ENCODE measurements around the gene LRRC7. TPM values are rescaled to one million over a fixed set of nuclear protein-coding genes. Genes with fewer than 3 reads are reported as not detected.
"Not testable (repeated sequence)": the region's sequence is repeated elsewhere in the genome, so short reads cannot be mapped to it uniquely, and the experiment has no call there.

LRRC7 gene
- total and polyA plus RNA-seq, 11 donors = 0.25 to 4.1 (median 0.49) TPM; not detected in 1

GRCh38 chr1:69863704-69864103 lies 296.0 kb downstream of the LRRC7 start:
- no peak overlapping the region for H3K27ac ChIP-seq
- DNase-seq = no peak
- TF ChIP-seq CTCF (IDR thresholded peaks at IDR 0.05) (no peak), POLR2A (IDR thresholded peaks at IDR 0.05) (no peak)
- H3K4me3 ChIP-seq = no peak overlapping the region
- H3K4me1 ChIP-seq = no peaks in the 10 kb centered on the region
- no peak for ATAC-seq
- 52 to 58% (median 54%) methylated on average over 1 of the region's 1 CpG for WGBS, 4 donors
- H3K36me3 ChIP-seq = no peaks in the 10 kb centered on the region
- no peaks in the 10 kb centered on the region for H3K9me3 ChIP-seq
- no peaks in the 10 kb centered on the region for H3K27me3 ChIP-seq
- intact Hi-C loops (cut with DNase I) = no loop called here

DNA sequence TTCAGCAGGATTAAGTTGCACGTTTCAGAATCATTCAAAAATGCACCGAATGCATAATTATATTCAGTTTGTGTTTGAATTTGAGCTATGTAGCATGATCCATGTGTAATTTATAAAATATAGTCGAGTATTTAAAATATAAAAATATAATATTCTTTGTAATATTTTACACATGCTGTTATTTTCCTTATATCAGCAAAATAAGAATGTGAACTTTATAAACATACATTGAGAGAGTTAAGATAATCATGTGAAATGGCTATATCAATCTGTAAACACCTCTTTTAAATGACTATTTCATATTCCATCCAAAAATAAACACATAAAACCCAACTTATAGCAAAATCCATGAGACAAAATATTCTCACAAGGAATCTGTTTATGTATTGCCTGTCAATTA lies 303.7 kb downstream of the LRRC7 start:
- no peak for ATAC-seq
- TF ChIP-seq POLR2A (IDR thresholded peaks at IDR 0.05) = no peak
- no peak for TF ChIP-seq CTCF (IDR thresholded peaks at IDR 0.05)
- no peaks in the 10 kb centered on the region for H3K27me3 ChIP-seq

DNA sequence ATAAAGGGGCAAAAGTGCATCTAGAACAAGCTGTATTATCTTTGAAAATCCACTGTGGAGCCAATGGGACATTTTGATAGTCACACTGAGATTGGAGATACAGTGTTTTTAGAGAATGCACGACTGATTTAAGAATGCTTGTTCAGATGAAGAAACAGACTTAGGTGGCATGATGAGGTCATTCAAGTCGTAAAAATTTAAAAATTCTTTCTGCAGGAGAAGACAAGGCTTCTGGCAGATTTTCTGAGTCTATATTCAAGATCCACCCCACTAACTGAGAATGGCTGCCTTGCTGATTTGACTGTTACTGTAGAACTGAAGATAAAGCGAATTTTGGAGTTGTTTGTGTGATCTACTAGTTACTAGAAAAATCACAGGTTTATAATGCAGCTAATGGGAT lies 310.6 kb downstream of the LRRC7 start:
- no peaks in the 10 kb centered on the region for H3K4me1 ChIP-seq
- WGBS, 4 donors = 55 to 58% (median 57%) methylated on average over 3 of the region's 3 CpGs
- no peaks in the 10 kb centered on the region for H3K27me3 ChIP-seq
- H3K36me3 ChIP-seq = no peaks in the 10 kb centered on the region
- no peak overlapping the region for H3K27ac ChIP-seq
- intact Hi-C loops (cut with DNase I) = no loop called here
- ATAC-seq (no peak), DNase-seq (no peak)
- H3K4me3 ChIP-seq = no peak overlapping the region
- no peaks in the 10 kb centered on the region for H3K9me3 ChIP-seq
- no peak for TF ChIP-seq CTCF (IDR thresholded peaks at IDR 0.05)
- TF ChIP-seq POLR2A (IDR thresholded peaks at IDR 0.05) = no peak

More for the DNA sequence above, 303.7 kb downstream of the LRRC7 start:
- H3K4me1 ChIP-seq = no peaks in the 10 kb centered on the region
- intact Hi-C loops (cut with DNase I) = no loop called here
- H3K4me3 ChIP-seq = no peak overlapping the region
- H3K27ac ChIP-seq = no peak overlapping the region
- WGBS, 4 donors = 42 to 60% (median 50%) methylated on average over 3 of the region's 3 CpGs
- DNase-seq = no peak
- H3K36me3 ChIP-seq = no peaks in the 10 kb centered on the region
- H3K9me3 ChIP-seq = no peaks in the 10 kb centered on the region

DNA sequence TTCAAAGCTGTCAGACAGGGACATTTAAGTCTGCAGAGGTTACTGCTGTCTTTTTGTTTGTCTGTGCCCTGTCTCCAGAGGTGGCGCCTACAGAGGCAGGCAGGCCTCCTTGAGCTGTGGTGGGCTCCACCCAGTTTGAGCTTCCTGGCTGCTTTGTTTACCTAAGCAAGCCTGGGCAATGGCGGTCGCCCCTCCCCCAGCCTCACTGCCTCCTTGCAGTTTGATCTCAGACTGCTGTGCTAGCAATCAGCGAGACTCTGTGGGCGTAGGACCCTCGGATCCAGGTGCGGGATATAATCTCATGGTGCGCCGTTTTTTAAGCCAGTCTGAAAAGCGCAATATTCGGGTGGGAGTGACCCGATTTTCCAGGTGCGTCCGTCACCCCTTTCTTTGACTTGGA lies 320.3 kb downstream of the LRRC7 start:
- H3K9me3 ChIP-seq = peaks cover 0 to 20% (median 10%) of the 10 kb centered on the region in 12 donors
- H3K4me3 ChIP-seq; H3K27me3 ChIP-seq; DNase-seq; H3K27ac ChIP-seq; H3K4me1 ChIP-seq; H3K36me3 ChIP-seq; intact Hi-C loops (cut with DNase I); ATAC-seq: not testable (repeated sequence)
- 87 to 91% (median 89%) methylated on average over 11 to 13 of the region's 14 CpGs for WGBS, 4 donors

GRCh38 chr1:69888657-69889056 lies 320.9 kb downstream of the LRRC7 start:
- Histone ChIP-seq H3K4me3 (no peak overlapping the region), H3K36me3 (no peaks in the 10 kb centered on the region), H3K4me1 (no peaks in the 10 kb centered on the region), H3K27me3 (no peaks in the 10 kb centered on the region), H3K9me3 (peaks cover 0 to 20% (median 10%) of the 10 kb centered on the region in 12 donors), H3K27ac (no peak overlapping the region)
- 65 to 79% (median 74%) methylated on average over 1 of the region's 1 CpG for WGBS, 4 donors
- TF ChIP-seq POLR2A (IDR thresholded peaks at IDR 0.05) (no peak), CTCF (IDR thresholded peaks at IDR 0.05) (no peak)
- ATAC-seq (no peak), DNase-seq (no peak)
- intact Hi-C loops (cut with DNase I) = no loop called here
